ENCODE measurements around the gene PSMD9.

Gene PSMD9

GRCh38 chr12:121898287-121898686, 9.7 kb downstream of the PSMD9 start:
- Histone ChIP-seq H4K20me1 (ENCODE audit: insufficient read depth, low read length) (no peaks in the 10 kb centered on the region), H3K9ac (ENCODE audit: low read length) (no peak overlapping the region), H3K4me3 (ENCODE audit: low read length) (no peak overlapping the region), H3K79me2 (ENCODE audit: low read length) (peaks cover 17% of the 10 kb centered on the region), H3K27me3 (replicated peaks; ENCODE audit: insufficient read depth, low read length) (no peaks in the 10 kb centered on the region), H3K36me3 (replicated peaks; ENCODE audit: insufficient read depth, low read length) (no peaks in the 10 kb centered on the region; the same call in 1 of the 2 replicates), H3K4me2 (ENCODE audit: low read depth, low read length) (no peak overlapping the region), H3K4me1 (ENCODE audit: low read length) (peaks cover 7% of the 10 kb centered on the region; the same call in 1 of the 2 replicates), H3K27ac (ENCODE audit: low read length) (no peak overlapping the region), H3K9me2 (replicated peaks; ENCODE audit: insufficient read depth, low read length) (no peaks in the 10 kb centered on the region), H3F3A (ENCODE audit: insufficient read depth, low read length) (no peaks in the 10 kb centered on the region; the same call in 1 of the 2 replicates), H2AFZ (ENCODE audit: low read length) (no peak overlapping the region), H3K9me3 (replicated peaks; ENCODE audit: insufficient read depth, low read length) (no peaks in the 10 kb centered on the region)
- DNase-seq, result no peak
- TF ChIP-seq CTCF (IDR thresholded peaks at IDR 0.05; ENCODE audit: low read length), result no peak
- no peak for TF ChIP-seq EZH2 (optimal IDR thresholded peaks at IDR 0.05; ENCODE audit: low read depth, low read length)
- TF ChIP-seq EZH2phosphoT487 (IDR thresholded peaks at IDR 0.05; ENCODE audit: low read length), result no peak

- no peaks in the 10 kb centered on the region for H4K20me1 ChIP-seq (ENCODE audit: insufficient read depth, low read length)
- DNase-seq, result no peak
Observed at GRCh38 chr12:121899590-121899989, 11.0 kb downstream of the PSMD9 start.

GRCh38 chr12:121903202-121903601, 14.6 kb downstream of the PSMD9 start:
- Histone ChIP-seq H3K27me3 (replicated peaks; ENCODE audit: insufficient read depth, low read length) (no peaks in the 10 kb centered on the region), H3K27ac (ENCODE audit: low read length) (no peak overlapping the region), H3K9me3 (replicated peaks; ENCODE audit: insufficient read depth, low read length) (no peaks in the 10 kb centered on the region), H3K9ac (ENCODE audit: low read length) (no peak overlapping the region), H4K20me1 (ENCODE audit: insufficient read depth, low read length) (no peaks in the 10 kb centered on the region), H2AFZ (ENCODE audit: low read length) (no peak overlapping the region), H3K79me2 (ENCODE audit: low read length) (no peaks in the 10 kb centered on the region), H3K4me1 (ENCODE audit: low read length) (no peaks in the 10 kb centered on the region), H3F3A (ENCODE audit: insufficient read depth, low read length) (no peaks in the 10 kb centered on the region), H3K4me2 (ENCODE audit: low read depth, low read length) (no peak overlapping the region), H3K36me3 (replicated peaks; ENCODE audit: insufficient read depth, low read length) (no peaks in the 10 kb centered on the region), H3K4me3 (ENCODE audit: low read length) (no peak overlapping the region), H3K9me2 (replicated peaks; ENCODE audit: insufficient read depth, low read length) (no peaks in the 10 kb centered on the region)
- no peak for DNase-seq
- TF ChIP-seq EZH2 (optimal IDR thresholded peaks at IDR 0.05; ENCODE audit: low read depth, low read length) (no peak), EZH2phosphoT487 (IDR thresholded peaks at IDR 0.05; ENCODE audit: low read length) (no peak), CTCF (IDR thresholded peaks at IDR 0.05; ENCODE audit: low read length) (no peak)

More at GRCh38 chr12:121899590-121899989, 11.0 kb downstream of the PSMD9 start:
- Histone ChIP-seq H3K4me1 (ENCODE audit: low read length) (no peaks in the 10 kb centered on the region), H3K9me3 (replicated peaks; ENCODE audit: insufficient read depth, low read length) (no peaks in the 10 kb centered on the region), H3K27ac (ENCODE audit: low read length) (no peak overlapping the region), H3K27me3 (replicated peaks; ENCODE audit: insufficient read depth, low read length) (no peaks in the 10 kb centered on the region), H2AFZ (ENCODE audit: low read length) (no peak overlapping the region), H3K4me3 (ENCODE audit: low read length) (no peak overlapping the region), H3K4me2 (ENCODE audit: low read depth, low read length) (no peak overlapping the region), H3F3A (ENCODE audit: insufficient read depth, low read length) (no peaks in the 10 kb centered on the region), H3K9ac (ENCODE audit: low read length) (no peak overlapping the region), H3K36me3 (replicated peaks; ENCODE audit: insufficient read depth, low read length) (no peaks in the 10 kb centered on the region; the same call in 1 of the 2 replicates), H3K9me2 (replicated peaks; ENCODE audit: insufficient read depth, low read length) (no peaks in the 10 kb centered on the region), H3K79me2 (ENCODE audit: low read length) (peaks cover 11% of the 10 kb centered on the region)
- TF ChIP-seq CTCF (IDR thresholded peaks at IDR 0.05; ENCODE audit: low read length), result no peak
- no peak for TF ChIP-seq EZH2phosphoT487 (IDR thresholded peaks at IDR 0.05; ENCODE audit: low read length)
- TF ChIP-seq EZH2 (optimal IDR thresholded peaks at IDR 0.05; ENCODE audit: low read depth, low read length), result no peak
